ENCODE results near the gene MPZL3.
"Not testable (repeated sequence)": the region's sequence is repeated elsewhere in the genome, so short reads cannot be mapped to it uniquely, and the experiment has no call there.

The MPZL3 gene

DNA sequence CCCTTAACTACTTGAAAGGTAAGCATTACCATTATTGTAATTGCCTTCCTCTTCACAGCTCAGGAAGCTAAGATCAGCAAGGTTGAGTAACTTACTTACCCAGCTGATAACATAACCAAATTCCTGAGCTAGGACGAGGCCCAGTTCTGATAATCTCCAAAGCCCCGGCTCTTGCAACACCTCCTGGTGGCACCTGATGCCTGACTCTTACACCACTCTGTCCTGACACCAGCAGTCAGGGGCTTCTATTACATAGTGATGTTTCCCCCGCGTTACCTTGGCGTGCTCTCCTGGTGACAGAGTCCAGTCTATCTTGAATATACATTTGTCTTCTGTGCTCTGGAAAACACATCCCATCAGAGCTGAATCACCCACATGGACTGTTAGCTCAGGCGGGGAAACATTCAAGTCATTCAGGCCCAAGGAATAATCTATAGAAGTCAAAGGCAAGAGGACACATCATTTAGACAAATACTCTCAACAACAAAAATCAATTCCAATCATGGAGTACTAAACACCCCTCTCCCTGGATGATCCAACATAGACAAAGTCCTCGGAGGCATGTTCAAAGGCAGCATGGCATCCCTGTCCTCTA lies 39.9 kb downstream of the MPZL3 start:
- no peak for DNase-seq (ENCODE audit: low read depth)

DNA sequence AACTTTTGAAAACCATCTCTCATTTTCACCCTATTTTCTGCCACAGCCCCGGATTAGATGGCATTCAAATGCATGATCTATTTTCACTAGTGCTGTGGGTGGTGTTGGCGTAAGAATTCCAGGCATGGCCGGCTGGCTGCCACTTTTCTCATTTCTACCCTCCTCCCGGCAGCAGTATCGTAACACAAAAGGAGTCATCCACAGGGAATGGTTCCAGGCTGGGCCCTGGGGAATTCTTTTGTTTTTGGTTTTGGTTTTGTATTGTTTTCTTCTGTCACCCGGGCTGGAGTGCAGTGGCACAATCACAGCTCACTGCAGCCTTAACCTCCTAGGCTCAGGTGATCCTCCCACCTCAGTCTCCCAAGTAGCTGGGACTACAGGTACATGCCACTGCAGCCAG lies 41.2 kb downstream of the MPZL3 start:
- DNase-seq (ENCODE audit: low read depth) = no peak

DNA sequence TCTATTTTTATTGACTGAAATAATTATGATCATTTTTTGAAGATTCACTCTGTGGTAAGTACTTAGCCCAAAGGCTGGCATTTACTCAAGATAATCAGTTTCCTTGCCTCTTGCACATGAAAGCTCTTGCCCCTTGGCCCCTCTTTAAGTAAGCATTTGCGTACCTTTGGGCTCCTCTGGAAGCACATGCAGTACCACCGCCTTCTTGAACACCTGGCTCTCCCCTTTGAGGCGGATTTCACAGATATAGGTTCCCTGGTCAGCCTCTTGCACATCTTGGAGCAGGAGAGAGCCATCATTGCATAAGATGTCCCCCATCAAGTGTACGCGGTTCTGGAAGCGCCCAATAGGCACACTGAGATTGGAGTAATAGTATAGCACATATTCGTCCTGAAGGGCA lies 41.8 kb downstream of the MPZL3 start:
- no peak for DNase-seq (ENCODE audit: low read depth)

DNA sequence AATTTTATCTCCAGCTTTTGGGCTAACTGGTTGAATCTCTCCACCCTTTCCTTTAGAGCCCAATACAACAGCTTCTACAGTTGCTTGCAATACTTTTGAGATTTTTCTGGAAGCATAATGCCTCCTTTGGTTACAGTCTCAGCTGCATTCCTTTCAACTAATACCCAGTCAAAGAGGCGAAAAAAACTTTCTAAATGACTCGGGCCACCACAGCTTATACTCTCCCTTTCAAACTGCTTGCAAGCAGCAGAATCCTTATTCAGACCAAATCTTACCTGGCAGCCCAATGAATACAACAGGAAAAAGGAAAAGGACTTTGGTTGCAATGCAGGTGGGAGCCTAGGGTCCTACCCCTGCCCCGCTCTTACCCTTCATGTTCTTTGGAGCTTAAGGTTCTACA lies 43.1 kb downstream of the MPZL3 start:
- DNase-seq (ENCODE audit: low read depth) = no peak

- DNase-seq (ENCODE audit: low read depth) = no peak
Measured at GRCh38 chr11:118207079-118207478, 45.1 kb downstream of the MPZL3 start.

DNA sequence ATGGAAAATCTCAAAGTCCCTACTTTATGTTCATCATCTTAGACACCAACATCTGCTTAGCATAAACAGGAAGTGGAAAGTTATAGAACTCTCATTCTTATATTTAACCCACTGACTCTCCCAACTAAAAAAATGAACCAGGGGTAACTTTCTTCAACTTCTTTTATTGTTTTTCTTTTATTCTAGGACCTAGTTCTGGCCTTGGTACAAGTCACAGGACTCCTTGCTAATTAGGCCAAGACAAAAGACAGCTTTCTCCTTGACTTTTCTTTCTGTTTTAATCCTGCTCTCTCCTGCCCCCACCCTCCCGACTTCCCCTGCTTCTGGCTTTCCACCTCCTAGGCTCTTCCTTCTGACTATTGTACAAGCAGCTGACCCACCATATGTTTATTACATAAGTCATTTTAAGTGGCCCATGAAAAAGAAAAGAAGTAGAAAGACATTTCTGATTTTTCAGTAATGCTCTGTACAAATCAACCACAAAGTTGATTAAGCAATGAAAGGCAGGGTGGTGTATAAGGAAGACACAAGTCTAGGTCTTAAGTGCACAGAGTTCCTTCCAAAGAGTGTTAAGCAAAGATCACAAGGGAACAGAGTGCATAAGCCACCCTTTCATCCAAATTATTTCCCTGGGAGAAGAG lies 45.7 kb downstream of the MPZL3 start:
- DNase-seq (ENCODE audit: low read depth) = no peak

DNA sequence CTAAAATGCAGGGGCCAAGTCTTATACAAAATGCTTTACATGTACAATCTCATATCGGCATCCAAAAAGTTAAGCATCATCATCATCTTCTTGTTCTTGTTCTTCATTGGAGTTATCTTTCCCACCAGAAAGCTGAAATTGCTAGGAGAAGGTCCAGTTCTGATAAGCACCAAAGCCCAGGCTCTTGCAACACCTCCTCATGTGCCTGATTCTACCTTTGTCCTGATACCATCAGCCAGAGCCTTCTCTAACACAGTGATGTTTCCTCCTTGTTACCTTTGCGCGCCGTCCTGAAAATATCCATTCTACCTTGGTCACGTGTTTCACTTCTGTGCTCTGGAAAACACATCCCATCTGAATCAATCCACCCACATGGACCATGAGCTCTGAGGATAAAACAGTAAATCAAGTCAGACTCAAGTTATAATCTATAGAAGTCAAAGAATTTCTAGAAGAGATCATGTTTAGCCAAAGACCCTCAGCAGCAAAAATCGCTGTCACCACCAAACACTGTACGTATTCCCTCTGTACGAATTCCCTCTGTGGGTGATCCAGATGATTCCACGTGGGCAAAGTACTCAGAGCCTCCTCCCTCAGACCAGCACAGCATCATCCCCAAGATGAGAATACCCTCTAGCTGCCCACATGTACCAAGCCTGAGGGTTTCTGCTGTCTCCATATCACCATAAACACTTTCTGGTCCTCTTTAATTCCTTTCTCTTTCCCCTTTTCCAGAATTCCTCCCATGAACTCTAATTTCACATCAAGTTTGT lies 46.4 kb downstream of the MPZL3 start:
- DNase-seq (ENCODE audit: low read depth) = no peak

GRCh38 chr11:118202599-118203422 lies 49.4 kb downstream of the MPZL3 start:
- DNase-seq (ENCODE audit: low read depth) = peak; percentile 41

DNA sequence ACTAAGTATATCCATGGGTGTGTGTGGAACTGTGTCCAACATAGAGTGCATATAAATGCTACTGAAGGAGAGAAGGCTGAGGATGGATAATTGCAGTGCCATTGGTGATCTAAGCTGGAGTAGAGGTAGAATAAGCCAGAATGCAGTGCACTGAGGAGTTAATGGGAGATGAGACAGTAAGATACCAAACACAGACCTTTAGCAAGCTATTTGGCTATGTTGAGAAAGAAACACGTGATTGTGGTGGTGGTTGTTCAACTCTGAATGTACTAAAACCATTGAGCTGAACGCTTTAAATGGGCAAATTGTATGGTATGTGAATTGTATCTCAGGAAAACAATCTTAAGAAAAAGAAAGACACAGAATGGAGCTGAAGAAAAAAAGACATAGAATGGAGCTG lies 50.2 kb downstream of the MPZL3 start:
- no peak for DNase-seq (ENCODE audit: low read depth)

- DNase-seq (ENCODE audit: low read depth) = no peak
Measured at GRCh38 chr11:118200901-118201680, 51.1 kb downstream of the MPZL3 start.

GRCh38 chr11:118200497-118200896 lies 51.7 kb downstream of the MPZL3 start:
- no peak for DNase-seq (ENCODE audit: low read depth)

DNA sequence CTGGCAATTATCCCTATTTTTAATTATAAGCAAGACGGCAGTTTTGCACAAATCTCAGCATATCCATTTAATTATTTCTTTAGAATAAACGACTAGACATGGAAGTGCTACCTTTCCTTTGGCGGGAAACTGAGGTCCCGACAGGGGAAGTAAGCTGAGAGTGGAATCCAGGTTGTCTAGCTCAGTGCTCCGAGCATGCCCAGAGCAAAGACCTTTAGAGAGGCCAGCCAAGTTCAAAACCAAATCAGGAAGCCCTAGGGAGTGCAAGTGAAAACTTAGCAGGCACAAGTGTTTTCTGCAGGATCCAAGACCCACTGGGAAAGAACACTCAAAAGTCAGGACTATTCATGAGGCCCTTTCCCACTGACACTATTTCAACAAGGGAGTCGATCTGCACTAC lies 53.0 kb downstream of the MPZL3 start:
- no peak for DNase-seq (ENCODE audit: low read depth)

DNA sequence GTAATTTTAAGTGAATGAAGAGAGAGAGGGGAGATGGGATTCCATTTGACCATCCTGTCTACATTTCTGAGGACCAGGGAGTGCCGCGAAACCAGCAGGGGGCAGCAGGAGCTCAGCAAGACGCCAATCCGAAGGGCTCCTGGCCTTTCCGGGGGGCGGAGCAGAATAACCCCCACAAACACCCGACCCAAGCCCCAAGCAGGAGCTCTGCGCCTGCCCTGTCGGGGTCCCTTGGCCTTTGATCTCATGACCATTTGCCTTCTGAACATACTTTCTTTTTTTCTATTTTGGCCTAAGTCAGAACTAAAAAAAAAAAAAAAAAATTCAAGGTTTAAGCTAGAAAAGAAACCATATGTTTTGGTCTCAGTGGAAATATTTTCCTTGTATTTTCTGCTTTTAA lies 53.8 kb downstream of the MPZL3 start:
- peak; percentile 58 for DNase-seq (ENCODE audit: low read depth)

GRCh38 chr11:118194835-118195627 lies 57.1 kb downstream of the MPZL3 start:
- DNase-seq (ENCODE audit: low read depth) = no peak

- no peak for DNase-seq (ENCODE audit: low read depth)
Measured at GRCh38 chr11:118193910-118194566, 58.1 kb downstream of the MPZL3 start.

DNA sequence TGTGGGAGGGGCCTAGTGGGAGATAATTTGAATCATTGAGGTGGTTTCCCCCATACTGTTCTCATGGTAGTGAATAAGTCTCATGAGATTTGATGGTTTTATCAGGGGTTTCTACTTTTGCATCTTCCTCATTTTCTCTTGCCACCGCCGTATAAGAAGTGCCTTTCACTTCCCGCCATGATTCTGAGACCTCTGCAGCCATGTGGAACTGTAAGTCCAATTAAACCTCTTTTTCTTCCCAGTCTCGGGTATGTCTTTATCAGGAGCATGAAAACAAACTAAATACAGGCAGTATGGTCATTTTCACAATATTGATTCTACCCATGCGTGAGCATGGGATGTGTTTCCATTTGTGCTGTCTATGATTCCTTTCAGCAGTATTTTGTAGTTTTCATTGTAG lies 59.3 kb downstream of the MPZL3 start:
- DNase-seq (ENCODE audit: low read depth) = not testable (repeated sequence)

DNA sequence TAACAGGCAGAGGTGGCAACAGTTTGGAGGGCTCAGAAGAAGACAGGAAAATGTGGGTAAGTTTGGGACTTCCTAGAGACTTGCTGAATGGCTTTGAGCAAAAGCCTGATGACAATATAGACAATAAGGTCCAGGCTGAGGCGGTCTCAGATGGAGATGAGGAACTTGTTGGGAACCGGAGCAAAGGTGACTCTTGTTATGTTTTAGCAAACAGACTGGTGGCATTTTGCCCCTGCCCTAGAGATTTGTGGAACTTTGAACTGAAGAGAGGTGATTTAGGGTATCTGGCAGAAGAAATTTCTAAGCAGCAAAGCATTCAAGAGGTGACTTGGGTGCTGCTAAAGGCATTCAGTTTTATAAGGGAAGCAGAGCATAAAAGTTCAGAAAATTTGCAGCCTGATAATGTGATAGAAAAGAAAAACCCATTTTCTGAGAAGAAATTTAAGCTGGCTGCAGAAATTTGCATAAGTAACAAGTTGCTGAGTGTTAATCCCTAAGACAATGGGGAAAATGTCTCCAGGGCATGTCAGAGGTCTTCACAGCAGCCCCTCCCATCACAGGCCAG lies 61.1 kb downstream of the MPZL3 start:
- DNase-seq (ENCODE audit: low read depth) = not testable (repeated sequence)

- no peak for DNase-seq (ENCODE audit: low read depth)
Measured at GRCh38 chr11:118186346-118187107, 65.6 kb downstream of the MPZL3 start.

All from activated T-helper 1 cell treated with Interleukin-2 at 50 U/mL for 16 hours (primary cell).